Dermis microvascular lymphatic vessel endothelial cell (primary cell): ENCODE data around the gene FBXL2. TPM values are rescaled to one million over a fixed set of nuclear protein-coding genes. Genes with fewer than 3 reads are reported as not detected.
"Not testable (repeated sequence)": the region's sequence is repeated elsewhere in the genome, so short reads cannot be mapped to it uniquely, and the experiment has no call there.

Experiments
- DNase-seq, 2 donors: peaks; one replicate each; pipeline versions ENCODE4 v3.0.0 to v3.0.0-alpha.2; 2010; ENCODE audit warnings: low read depth in 2 of 2
- total RNA-seq: library from RNA; depleted of rRNA; stranded (reverse); fragments of >200 nt; gene quantifications from 2 replicates; pipeline ENCODE4 v1.2.1, GENCODE V29; 2014

The FBXL2 gene
- total RNA-seq, 1 donor from 2014 or later, result 9.8 TPM

DNA sequence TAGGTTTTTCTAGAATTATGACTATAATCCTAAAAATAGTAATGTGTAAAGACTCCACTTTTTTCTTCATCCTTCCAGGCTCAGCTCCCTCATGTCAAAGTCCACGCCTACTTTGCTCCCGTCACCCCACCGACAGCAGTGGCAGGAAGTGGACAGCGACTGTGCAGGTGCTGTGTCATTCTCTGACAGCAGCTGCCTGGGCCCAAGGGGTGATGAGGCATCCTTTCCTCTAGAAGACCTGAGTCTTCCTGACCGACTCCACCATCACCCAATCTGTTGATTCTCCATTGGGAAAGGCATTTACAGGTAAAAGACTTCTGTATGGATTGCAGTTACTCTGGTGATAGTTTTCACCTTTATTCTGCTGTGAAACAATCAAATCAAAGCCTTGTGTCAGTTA lies 108.2 kb downstream of the FBXL2 start:
- DNase-seq, result peak in 1 of 2 donors; percentile 41

DNA sequence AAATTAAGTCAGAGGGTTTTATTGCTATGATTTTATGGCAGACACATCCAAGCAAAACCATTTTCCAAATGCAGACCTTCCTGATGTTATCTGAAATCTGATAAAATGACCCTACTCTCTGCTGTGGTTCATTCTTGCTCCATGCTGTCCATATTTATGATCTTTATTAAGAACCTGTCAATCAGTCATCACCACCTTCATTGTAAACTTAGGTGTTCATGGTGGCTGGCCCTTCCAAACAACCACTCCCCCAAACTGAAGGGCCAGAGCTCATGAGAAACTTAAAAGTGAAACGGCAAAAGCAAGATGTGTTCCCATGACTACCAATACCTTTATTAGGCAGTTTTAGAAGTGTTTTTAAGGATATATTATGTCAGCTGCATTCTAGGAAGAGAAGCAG lies 109.4 kb downstream of the FBXL2 start:
- DNase-seq, result no peak

DNA sequence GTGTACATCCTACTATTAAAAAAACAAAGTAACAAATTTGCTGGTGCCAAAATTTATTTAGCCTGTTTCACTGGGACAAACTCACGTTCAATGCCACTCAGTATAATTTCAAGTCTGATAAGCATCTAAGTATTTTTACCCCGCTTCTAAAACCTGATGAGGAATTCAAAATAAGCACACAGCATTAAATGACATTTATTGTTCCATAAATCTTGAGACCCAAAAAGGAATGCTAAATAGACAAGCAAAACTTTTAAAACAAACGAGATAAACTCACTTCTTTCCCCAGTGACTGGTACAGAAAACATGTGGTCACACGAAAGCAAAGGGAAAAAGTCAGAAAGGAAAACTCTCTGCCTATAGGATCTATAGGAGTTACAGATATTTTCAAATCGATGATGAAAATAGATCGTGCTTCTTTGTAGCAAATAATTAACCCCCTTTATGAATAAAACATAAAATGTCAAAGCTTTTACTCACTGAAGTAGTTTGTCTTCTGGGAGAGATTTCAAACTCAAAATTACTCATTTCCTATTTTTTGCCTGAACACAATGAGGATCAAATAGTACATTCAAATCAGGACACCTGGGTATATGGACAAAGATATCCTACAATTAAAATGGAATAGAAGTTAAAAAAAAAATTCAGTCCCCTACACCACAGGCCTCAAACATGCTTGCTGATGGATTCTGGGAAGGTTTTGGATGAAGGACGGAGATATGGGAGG lies 111.3 kb downstream of the FBXL2 start:
- peak; percentile 23 to 71 for DNase-seq

DNA sequence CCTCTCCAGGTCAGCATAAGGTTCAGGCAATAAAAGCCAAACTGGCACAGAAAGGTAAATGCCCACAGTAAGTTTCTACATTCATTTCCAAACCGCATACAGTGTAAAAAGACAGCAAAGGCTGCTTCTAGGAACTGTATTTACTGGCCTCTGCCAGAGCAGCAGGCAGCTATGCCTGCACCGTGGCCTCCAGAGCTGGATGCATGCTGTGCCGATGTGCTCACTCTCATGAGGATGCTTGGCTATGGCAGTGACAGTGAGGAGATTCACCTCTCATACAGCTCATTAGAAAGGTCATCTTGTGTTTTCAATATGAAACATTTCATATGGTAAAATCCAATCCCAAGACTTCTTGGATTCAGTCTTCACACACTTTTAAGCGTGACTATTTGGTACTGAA lies 112.7 kb downstream of the FBXL2 start:
- no peak for DNase-seq

DNA sequence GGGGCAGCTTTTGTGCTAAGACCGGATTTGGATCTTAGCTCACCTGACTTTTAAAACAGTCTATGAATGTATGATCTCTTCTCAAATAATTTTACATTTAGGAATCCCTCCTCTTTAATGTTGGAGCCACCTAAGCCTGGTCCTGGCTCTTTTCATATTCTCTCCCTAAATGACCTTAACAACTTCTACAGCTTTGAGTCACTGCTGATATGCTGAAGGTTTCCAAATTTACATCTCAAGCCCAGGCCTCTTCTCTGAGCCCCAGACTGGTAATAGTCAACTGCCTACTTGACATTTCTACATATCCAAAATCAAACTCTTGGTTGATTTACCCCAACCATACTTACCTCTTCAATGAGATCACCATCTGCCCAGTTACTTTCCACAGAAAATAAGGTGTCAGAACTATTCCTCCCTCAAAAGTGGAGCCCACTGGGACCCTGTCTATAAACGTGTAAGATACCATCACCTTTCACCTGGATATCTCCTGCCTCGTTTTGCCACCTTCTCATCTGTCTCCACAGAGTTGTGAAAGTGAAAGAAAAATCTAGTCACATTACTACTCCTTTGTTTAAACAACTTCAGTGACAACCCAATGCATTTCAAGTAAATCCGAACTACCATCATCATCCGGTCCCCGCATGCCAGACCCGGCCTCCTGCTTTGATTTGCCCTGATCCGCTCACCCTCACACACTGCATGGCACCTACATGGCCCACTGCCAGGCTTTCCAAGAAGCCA lies 114.2 kb downstream of the FBXL2 start:
- no peak for DNase-seq

DNA sequence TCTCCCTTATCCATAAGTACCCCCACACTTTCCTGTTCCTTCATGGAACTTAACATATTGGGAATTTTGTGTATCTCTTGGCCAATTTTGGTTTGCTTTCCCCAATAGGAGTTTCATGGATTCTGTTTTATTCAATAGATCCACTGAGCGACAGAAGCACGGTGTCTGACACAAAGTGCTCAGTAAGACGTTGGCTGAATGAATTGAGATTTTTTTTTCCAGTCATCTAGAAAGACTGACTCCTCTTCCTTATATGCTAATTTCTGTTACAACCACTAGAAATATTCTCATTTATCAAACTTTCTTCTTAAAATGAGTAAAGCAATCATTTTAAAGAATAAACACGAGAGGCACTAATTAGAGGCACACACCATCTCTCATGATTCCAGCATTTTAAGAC lies 114.9 kb downstream of the FBXL2 start:
- DNase-seq, result no peak

DNA sequence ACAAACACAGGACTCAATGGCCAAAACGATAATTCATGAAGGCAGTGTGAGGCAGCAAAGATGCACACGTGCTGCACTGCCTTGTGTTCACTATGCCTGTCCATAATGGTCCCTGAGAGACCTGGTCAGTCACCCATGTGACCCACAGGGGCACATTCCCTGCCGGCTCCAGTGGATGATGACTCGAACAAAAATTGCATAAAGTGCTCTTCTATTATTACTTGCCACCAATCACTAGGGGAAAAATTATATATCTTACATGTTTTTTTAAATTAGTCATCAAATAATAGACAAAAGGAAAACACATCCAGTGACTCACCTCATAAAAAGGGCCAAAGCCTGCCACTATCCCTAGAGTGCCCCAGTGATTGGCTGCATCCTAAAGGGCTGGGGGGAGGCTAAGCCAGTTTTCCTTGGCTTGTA lies 115.5 kb downstream of the FBXL2 start:
- DNase-seq, result peak; percentile 77 to 94

DNA sequence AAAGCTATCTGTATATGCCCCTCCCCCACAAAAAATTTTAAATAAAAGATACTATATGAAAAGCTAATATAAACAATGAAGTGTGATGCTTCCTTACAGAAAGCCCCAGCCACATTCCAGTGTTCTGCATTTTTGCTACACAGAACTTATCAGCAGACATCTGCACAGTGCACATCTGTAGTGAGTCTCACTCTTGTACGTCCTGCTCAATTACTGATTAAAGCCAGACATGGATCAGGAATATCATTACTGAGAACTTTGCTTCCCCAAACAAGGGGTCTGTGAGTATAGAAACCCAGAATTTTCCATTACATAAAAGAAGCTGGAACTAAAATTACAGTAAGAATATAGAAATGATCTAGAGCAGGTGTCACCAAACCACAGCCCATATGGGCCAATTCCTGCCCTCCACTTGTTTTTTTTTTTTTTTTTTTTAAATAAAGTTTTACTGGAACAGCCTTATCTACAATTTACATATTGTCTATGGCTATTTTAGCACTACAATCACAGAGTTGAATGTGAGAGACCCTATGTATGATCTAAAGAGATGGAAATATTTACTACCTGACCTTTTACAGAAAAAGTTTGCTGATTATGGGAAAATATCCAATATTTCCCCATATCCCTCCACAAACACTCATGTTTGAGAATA lies 117.3 kb downstream of the FBXL2 start:
- no peak for DNase-seq

DNA sequence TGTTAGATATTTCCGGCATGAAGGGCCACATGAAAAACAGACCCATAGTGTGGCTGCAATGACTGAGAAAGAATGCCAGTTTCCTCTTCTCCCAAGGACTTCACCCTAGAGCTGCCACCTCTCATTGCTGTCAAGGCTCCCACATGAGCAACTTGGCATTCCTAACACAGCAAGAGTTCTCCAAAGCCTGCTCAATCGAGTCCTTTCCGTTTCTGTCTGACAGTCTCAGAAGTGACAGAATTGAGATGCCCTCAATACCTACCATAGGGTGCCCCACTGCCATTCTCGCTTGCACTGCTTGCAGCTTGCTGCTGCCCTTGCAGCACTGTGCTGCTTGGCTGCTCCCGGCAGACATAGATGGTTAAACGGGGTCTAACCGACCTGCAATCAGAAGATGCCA lies 118.7 kb downstream of the FBXL2 start:
- DNase-seq, result no peak

DNA sequence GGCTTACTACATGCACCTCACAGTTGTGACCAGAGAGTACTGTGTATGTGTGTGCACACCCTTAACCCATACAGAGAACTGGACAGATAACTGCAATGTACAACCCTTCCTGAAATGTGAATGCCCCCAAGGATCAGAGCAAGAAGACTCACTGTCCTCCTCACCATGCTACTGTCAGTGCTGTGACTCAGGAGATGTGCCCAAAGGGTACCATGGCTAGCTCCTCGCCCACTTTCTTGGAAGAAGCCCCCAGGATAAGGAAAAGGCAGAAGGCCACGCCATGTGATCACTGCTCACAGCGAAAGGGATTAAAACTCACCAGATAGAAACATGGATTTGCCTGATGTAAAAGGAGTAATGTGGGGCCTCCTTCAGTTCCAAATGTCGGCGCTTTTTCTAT lies 121.2 kb downstream of the FBXL2 start:
- DNase-seq, result no peak

DNA sequence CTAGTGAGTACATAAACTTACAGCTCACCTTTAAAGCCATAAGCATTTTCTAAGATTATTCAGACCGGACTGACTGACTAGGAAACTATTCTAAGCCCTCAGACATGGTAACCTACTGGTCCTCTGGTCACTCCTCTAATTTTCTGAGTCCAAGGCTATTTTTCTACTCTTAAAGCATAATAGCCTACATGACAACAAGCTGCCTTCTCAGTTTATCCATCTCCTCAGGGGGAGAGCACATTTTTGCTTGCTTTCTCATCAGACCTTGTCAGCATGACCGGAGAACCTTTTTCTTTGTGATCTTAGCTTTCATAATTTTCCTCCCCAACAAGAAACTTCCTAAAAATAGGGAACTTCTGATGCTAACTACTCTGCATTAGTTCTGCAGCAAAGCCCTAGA lies 124.5 kb downstream of the FBXL2 start:
- no peak for DNase-seq

DNA sequence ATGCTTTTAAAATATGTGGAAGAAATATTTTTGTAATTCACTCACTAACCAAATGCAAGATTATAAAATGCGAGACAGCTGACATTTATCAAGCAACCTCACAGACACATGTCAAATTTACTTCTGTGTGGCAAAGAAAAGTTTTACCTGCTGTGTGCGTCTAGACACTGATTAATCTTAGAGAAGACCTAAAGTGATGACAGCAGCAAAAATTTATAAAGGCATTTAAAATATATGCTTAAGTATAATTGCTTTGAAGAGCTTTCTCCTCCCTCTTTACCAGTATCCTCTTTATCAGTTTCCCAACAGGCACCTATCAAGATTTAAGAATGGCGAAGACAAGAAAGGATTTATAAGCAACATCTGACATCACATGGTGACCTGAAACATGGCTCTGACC lies 125.7 kb downstream of the FBXL2 start:
- no peak for DNase-seq

DNA sequence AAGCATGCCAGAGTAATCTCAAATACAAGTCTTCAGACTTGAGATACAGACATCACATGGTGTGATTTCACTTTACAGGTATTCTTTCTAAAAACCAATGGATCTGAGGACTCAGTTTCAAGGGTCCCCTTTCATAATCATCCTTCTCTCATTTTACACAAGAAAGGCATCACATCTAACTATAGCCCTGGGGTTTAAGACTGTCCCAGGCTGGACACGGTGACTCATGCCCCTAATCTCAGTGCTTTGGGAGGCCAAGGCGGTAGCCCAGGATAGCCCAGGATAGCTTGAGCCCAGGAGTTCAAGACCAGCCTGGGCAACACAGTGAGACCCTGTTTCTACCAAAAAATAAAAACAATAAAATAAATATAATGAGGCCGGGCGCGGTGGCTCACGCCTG lies 126.5 kb downstream of the FBXL2 start:
- no peak for DNase-seq

DNA sequence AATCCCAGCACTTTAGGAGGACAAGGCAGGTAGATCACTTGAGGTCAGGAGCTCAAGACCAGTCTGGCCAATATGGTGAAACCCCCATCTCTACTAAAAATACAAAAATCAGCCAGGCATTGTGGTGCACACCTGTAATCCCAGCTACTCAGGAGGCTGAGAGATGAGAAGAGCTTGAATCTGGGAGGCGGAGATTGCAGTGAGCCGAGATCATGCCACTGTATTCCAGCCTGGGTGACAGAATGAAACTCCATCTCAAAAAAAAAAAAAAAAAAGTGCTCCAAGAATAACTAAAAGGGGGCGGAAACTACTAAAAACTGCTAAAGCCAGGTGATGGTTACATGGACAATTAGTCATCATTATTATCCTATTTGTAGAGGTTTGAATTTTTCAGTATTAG lies 133.6 kb downstream of the FBXL2 start:
- not testable (repeated sequence) for DNase-seq

DNA sequence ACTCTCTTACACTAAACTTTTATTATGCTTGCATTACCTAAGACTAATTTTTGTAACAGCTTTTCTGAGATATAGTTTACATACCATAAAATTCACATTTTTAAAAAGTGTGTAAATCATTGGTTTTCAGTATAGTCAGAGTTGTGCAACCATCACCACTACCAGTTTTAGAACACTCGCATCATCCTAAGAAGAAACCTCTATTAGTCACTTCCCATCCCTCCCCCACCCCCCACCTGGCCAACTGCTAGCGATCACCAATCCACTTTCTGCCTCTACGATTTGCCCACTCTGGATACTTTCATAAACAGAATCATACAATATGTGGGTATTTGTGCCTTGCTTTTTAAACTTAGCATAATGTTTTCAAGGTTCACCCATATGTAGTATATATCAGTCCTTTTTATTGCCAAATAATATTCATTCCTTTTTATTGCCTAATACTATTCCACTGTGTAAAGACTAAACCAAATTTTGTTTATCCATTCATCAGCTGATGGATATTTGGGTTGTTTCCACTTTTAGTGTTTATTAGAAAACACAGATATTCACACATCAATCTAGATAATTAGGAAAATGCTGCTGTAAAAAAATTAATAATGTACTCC lies 139.9 kb downstream of the FBXL2 start:
- peak in 1 of 2 donors; percentile 16 for DNase-seq

DNA sequence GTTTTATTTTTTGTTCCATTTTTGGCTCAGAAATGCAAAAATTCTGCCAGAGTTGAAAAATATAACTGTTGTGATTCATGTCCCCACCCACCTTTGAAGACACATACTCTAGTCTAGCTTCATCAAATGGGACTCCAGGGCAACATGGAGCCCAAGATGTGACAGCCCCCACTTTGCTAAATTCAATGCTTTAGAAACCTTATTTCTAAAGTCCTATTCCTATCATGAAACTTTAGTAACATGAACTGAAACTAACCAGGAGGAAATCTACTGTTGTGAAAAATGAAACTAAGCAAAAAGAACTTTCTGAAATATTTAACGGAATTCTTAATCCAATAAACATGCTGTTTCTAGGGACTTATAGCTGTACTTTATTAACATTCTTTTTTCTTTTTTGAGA lies 142.7 kb downstream of the FBXL2 start:
- DNase-seq, result no peak

DNA sequence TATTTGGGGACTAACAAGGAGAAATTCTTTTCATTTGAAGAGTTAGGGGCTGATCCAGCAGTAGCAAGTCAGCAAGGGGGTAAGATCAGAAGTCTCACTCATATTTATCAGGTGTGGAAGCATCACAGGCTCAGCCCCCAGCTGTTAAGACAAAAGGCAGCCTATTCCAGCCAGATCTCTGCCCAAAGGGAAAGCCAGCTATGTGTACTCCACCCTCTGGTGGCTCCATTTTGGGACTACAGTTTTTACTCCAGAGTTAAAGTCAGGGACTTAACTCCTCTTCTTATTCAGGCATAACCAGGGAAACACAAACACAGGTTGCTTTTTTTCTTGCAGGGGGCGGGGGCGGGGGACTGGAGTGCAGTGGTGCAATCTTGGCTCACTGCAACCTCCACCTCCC lies 143.7 kb downstream of the FBXL2 start:
- DNase-seq, result no peak

DNA sequence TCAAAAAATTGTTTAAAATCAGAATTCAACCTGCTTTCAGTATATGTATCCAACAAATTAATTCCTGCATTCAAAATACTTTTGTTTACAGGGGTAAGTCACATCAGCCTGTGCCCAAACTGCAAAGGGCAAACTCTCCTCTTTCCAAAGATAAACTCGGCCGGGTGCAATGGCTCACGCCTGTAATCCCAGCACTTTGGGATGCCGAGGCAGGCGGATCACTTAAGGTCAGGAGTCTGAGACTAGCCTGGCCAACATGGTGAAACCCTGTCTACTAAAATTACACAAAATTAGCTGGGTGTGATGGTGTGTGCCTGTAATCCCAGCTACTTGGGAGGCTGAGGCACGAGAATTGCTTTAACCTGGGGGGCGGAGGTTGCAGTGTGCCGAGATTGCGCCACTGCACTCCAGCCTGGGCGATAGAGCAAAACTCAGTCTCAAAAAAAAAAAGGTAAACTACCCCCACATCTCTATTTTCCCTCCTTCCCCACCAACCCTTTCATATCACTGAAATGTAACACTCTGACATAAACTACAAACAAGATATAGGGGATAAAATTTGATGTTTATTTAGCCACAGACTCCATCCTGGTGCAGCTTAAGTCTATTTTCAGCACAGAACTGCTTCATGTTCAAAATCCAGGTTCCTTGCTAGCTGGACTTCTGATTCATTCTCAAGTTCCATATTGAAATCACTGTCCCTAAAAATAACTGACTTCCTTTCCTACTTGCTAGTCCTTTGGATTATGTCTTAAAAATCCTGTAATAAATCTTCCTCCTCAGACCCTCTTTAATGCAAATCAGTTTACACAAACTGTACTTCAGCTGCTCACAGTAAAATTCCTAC lies 147.6 kb downstream of the FBXL2 start:
- DNase-seq, result no peak

DNA sequence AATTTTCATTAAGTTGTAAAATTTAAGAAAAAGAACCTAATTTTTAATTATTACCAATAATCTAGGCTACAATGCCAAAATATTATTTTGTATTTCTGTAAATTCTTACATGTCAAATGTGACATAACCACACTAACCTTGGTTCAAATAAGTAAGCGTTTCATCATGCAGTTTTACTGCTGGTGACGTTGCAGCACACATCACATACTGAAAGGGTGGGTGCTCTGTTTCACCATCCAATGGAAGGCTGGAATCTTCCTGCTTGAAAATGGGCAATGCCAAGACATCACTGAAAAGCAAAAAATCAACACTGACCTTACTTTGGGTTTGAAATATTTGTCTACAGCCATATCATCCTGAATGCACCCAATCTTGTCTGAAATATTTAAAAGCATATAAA lies 148.2 kb downstream of the FBXL2 start:
- DNase-seq, result no peak

DNA sequence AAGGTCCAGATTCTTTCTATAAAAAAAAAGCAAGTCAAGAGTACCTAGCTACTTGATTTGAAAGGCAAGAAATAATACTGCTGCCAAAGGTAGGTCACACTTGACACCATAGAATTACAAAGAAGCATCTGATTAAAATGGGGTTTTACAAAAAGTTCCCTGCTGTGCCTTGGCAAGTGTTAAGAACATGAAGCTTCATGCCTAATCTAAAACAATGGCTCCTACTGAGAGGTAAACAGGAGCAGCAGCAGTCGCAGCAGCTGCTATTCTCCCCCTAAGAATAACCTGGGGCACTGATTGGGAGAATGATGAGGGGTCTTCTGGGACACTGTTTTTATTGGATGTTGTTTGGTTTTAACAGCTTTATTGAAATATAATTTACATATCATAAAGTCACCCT lies 148.8 kb downstream of the FBXL2 start:
- no peak for DNase-seq

DNA sequence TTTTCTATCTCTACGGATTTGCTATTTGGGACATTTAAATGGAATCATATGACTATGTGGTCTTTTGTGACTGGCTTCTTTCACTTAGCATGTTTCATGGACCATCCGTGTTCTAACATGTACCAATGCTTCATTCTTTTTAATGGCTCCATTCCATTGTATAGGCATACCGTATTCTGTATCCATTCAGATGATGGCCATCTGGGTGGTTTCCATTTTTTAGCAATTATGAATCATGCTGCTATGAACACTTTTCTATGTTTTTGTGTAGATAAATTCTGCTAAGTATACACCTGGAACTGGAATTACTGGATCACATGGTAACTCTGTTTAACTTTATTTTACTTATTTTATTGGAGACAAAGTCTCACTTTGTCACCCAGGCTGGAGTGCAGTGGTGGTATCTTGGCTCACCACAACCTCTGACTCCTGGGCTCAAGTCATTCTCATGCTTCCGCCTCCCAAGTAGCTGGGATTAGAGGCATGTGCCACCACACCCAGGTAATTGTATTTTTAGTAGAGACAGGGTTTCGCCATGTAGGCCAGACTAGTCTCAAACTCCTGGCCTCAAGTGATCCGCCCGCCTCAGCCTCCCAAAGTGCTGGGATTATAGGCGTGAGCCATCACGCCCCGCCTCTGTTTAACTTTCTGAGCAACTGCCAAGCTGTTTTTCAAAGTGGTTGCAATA lies 149.5 kb downstream of the FBXL2 start:
- no peak for DNase-seq
